HEK293 (cell line): ENCODE measurements around the gene CD40.

Experiments used
- BCL11A ChIP-seq: fragments of 450-650 bp; formaldehyde crosslinking; IDR thresholded peaks from 2 replicates; pipeline ENCODE4 v1.5.1; 2016; ENCODE audit warnings: low read depth, missing biosample characterization, missing genetic modification characterization
- HOXA7 ChIP-seq: sonication (generic); formaldehyde crosslinking; IDR thresholded peaks from 2 replicates; pipeline ENCODE4 v1.8.1; 2022; ENCODE audit warnings: missing genetic modification reagents, borderline replicate concordance
- HOXC10 ChIP-seq: sonication (generic); formaldehyde crosslinking; IDR thresholded peaks from 2 replicates; pipeline ENCODE4 v1.8.1; 2023; ENCODE audit warnings: mild to moderate bottlenecking, missing genetic modification reagents
- OSR2 ChIP-seq: fragments of 450-650 bp; formaldehyde crosslinking; IDR thresholded peaks from 2 replicates; pipeline ENCODE4 v1.5.1; 2016; ENCODE audit warnings: missing biosample characterization, missing genetic modification characterization
- PRDM2 ChIP-seq: fragments of 450-650 bp; formaldehyde crosslinking; IDR thresholded peaks from 2 replicates; pipeline ENCODE4 v1.5.1; 2016; ENCODE audit warnings: missing biosample characterization, missing genetic modification characterization, borderline replicate concordance
- ZBTB48 ChIP-seq: fragments of 450-650 bp; formaldehyde crosslinking; IDR thresholded peaks from 2 replicates; pipeline ENCODE4 v1.5.1; 2016; ENCODE audit warnings: missing biosample characterization, missing genetic modification characterization
- ZNF138 ChIP-seq: fragments of 450-650 bp; formaldehyde crosslinking; IDR thresholded peaks from 2 replicates; pipeline ENCODE4 v1.5.1; 2016; ENCODE audit warnings: missing biosample characterization, missing genetic modification characterization, borderline replicate concordance
- ZNF140 ChIP-seq: fragments of 450-650 bp; formaldehyde crosslinking; IDR thresholded peaks from 2 replicates; pipeline ENCODE4 v1.5.1; 2016; ENCODE audit warnings: missing biosample characterization, missing genetic modification characterization
- ZNF530 ChIP-seq: fragments of 450-650 bp; formaldehyde crosslinking; IDR thresholded peaks from 2 replicates; pipeline ENCODE4 v1.5.1; 2016; ENCODE audit warnings: low read depth, missing biosample characterization, missing genetic modification characterization
- ZNF777 ChIP-seq: fragments of 450-650 bp; formaldehyde crosslinking; IDR thresholded peaks from 2 replicates; pipeline ENCODE4 v1.5.1; 2017; ENCODE audit warnings: missing biosample characterization, missing genetic modification characterization, borderline replicate concordance
- ZNF791 ChIP-seq: fragments of 450-650 bp; formaldehyde crosslinking; IDR thresholded peaks from 2 replicates; pipeline ENCODE4 v1.5.1; 2016; ENCODE audit warnings: missing biosample characterization, missing genetic modification characterization
- ZNF792 ChIP-seq: fragments of 450-650 bp; formaldehyde crosslinking; IDR thresholded peaks from 2 replicates; pipeline ENCODE4 v1.5.1; 2016; ENCODE audit warnings: missing biosample characterization, missing genetic modification characterization
- ZSCAN23 ChIP-seq: fragments of 450-650 bp; formaldehyde crosslinking; IDR thresholded peaks from 2 replicates; pipeline ENCODE4 v1.5.1; 2016; ENCODE audit warnings: missing biosample characterization, missing genetic modification characterization
- TF ChIP-seq, protein P1 (sequence below): IDR thresholded peaks from 2 replicates; pipeline ENCODE4 v1.6.1; 2011; ENCODE audit warnings: mild to moderate bottlenecking, low read depth, low read length, borderline replicate concordance
- TF ChIP-seq, protein P2 (sequence below): fragments of 450-650 bp; formaldehyde crosslinking; IDR thresholded peaks from 2 replicates; pipeline ENCODE4 v1.5.1; 2016; ENCODE audit warnings: missing biosample characterization, missing genetic modification characterization
- TF ChIP-seq, protein P3 (sequence below): fragments of 450-650 bp; formaldehyde crosslinking; IDR thresholded peaks from 2 replicates; pipeline ENCODE4 v1.5.1; 2016; ENCODE audit warnings: missing biosample characterization, missing genetic modification characterization

CD40 gene

DNA sequence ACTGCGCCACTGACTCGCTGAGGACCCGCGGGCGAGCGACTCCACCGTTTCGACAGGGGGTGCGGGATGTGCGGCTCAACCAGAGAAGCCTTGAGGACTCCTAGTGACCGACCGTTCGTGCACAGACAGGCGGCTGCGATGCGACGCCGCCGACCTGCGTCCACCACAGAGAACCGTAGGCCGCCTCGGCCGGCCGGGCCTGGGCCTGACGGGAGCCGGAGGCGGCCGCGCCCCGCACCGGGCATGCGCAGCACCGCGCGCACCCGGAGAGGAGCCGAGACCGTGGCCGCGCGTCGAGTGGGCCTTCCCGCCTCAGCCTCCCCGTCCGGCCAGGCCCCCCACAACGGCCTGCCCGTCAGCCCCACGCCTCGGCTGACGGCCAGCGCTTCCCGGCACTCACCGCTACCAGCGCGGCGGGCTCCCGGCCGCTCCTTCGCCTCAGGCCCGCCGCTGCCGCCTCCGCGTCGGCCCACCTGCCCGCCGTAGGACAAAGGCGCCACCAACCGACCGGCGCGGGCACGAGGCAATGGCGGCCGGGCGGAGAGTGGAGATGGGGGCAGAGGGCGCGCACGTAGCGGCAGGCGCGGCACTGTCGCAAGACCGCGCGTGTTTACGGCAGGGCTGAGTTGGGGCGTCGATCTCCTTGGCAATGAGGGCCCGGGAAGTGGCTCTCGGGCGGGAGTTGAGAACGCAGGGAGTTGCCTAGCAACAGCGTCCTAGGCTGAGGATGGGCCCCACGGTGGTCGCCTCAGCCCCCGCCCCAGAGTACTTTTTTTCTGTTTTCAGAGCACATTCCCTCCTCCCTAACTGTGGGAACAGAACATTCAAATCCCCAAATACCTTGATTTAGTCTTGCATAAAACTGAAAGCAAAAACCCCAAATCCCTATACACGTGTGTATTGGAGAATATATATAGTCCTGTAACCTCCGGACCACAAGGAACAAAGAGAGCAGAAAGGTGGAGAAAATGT lies 28.4 kb upstream of the CD40 start, which contains the start of gene NCOA5 (continued):
- TF ChIP-seq ZNF138 (no peak), ZNF792 (tag by site-specific recombination) (no peak), PRDM2 (tag by site-specific recombination) (no peak), BCL11A (tag by site-specific recombination) (no peak), ZNF777 (tag by site-specific recombination) (no peak), ZSCAN23 (tag by site-specific recombination) (no peak), ZNF140 (tag by site-specific recombination) (no peak), ZBTB48 (tag by site-specific recombination) (no peak), ZNF791 (no peak; the same call in 1 of the 2 replicates), HOXA7 (CRISPR knock-in tag) (no peak), OSR2 (tag by site-specific recombination) (peak; percentile 25; the same call in 1 of the 2 replicates), HOXC10 (CRISPR knock-in tag) (no peak), ZNF530 (no peak)
- TF ChIP-seq, protein P1, sequence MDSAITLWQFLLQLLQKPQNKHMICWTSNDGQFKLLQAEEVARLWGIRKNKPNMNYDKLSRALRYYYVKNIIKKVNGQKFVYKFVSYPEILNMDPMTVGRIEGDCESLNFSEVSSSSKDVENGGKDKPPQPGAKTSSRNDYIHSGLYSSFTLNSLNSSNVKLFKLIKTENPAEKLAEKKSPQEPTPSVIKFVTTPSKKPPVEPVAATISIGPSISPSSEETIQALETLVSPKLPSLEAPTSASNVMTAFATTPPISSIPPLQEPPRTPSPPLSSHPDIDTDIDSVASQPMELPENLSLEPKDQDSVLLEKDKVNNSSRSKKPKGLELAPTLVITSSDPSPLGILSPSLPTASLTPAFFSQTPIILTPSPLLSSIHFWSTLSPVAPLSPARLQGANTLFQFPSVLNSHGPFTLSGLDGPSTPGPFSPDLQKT, result no peak
- TF ChIP-seq, protein P2, sequence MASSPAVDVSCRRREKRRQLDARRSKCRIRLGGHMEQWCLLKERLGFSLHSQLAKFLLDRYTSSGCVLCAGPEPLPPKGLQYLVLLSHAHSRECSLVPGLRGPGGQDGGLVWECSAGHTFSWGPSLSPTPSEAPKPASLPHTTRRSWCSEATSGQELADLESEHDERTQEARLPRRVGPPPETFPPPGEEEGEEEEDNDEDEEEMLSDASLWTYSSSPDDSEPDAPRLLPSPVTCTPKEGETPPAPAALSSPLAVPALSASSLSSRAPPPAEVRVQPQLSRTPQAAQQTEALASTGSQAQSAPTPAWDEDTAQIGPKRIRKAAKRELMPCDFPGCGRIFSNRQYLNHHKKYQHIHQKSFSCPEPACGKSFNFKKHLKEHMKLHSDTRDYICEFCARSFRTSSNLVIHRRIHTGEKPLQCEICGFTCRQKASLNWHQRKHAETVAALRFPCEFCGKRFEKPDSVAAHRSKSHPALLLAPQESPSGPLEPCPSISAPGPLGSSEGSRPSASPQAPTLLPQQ, result peak; percentile 87
- TF ChIP-seq, protein P3, sequence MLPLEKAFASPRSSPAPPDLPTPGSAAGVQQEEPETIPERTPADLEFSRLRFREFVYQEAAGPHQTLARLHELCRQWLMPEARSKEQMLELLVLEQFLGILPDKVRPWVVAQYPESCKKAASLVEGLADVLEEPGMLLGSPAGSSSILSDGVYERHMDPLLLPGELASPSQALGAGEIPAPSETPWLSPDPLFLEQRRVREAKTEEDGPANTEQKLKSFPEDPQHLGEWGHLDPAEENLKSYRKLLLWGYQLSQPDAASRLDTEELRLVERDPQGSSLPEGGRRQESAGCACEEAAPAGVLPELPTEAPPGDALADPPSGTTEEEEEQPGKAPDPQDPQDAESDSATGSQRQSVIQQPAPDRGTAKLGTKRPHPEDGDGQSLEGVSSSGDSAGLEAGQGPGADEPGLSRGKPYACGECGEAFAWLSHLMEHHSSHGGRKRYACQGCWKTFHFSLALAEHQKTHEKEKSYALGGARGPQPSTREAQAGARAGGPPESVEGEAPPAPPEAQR (tag by site-specific recombination), result 0 out of 2 replicates have a peak, but pooled peaks have one; percentile 40
